Immature natural killer cell (primary cell): ENCODE data around the gene HK3. TPM values are rescaled to one million over a fixed set of nuclear protein-coding genes. Genes with fewer than 3 reads are reported as not detected.

Experiments
- DNase-seq, 3 donors: peaks; one replicate each; pipeline ENCODE4 v3.0.0; 2022; ENCODE audit warnings: mixed read lengths in 1 of 3
- H3K27ac Mint-ChIP-seq, 6 donors: one replicate each; pipeline ENCODE4 v1.8.0; 2020; ENCODE audit warnings: mixed read lengths in 6 of 6, mild to moderate bottlenecking in 5 of 6, inconsistent platforms in 4 of 6, moderate library complexity in 3 of 6
- H3K27me3 Mint-ChIP-seq, 3 donors: one replicate each; pipeline ENCODE4 v1.8.0; 2020 to 2021; ENCODE audit warnings: low read depth in 3 of 3, mild to moderate bottlenecking in 3 of 3, mixed read lengths in 3 of 3, moderate library complexity in 3 of 3, inconsistent platforms in 1 of 3
- H3K36me3 Mint-ChIP-seq, 3 donors: one replicate each; pipeline ENCODE4 v1.8.0; 2020; ENCODE audit warnings: mixed read lengths in 3 of 3, inconsistent platforms in 2 of 3, mild to moderate bottlenecking in 2 of 3
- H3K4me1 Mint-ChIP-seq, 2 donors: one replicate each; pipeline ENCODE4 v1.8.0; 2020; ENCODE audit warnings: inconsistent platforms in 2 of 2, mild to moderate bottlenecking in 2 of 2, mixed read lengths in 2 of 2, moderate library complexity in 1 of 2
- H3K4me3 Mint-ChIP-seq, 5 donors: one replicate each; pipeline ENCODE4 v1.8.0; 2020; ENCODE audit warnings: mild to moderate bottlenecking in 5 of 5, mixed read lengths in 5 of 5, inconsistent platforms in 3 of 5, moderate library complexity in 3 of 5
- H3K9me3 Mint-ChIP-seq, 6 donors: one replicate each; pipeline ENCODE4 v1.8.0; 2020; ENCODE audit warnings: mild to moderate bottlenecking in 6 of 6, mixed read lengths in 6 of 6, inconsistent platforms in 4 of 6, moderate library complexity in 3 of 6
- polyA plus RNA-seq, 3 donors: library from polyadenylated mRNA; unstranded; fragments of 300-500 nt; fragmentation: Illumina TruSeq; gene quantifications; one replicate each; pipeline ENCODE4 v1.2.3, GENCODE V29; 2021

The HK3 gene, protein sequence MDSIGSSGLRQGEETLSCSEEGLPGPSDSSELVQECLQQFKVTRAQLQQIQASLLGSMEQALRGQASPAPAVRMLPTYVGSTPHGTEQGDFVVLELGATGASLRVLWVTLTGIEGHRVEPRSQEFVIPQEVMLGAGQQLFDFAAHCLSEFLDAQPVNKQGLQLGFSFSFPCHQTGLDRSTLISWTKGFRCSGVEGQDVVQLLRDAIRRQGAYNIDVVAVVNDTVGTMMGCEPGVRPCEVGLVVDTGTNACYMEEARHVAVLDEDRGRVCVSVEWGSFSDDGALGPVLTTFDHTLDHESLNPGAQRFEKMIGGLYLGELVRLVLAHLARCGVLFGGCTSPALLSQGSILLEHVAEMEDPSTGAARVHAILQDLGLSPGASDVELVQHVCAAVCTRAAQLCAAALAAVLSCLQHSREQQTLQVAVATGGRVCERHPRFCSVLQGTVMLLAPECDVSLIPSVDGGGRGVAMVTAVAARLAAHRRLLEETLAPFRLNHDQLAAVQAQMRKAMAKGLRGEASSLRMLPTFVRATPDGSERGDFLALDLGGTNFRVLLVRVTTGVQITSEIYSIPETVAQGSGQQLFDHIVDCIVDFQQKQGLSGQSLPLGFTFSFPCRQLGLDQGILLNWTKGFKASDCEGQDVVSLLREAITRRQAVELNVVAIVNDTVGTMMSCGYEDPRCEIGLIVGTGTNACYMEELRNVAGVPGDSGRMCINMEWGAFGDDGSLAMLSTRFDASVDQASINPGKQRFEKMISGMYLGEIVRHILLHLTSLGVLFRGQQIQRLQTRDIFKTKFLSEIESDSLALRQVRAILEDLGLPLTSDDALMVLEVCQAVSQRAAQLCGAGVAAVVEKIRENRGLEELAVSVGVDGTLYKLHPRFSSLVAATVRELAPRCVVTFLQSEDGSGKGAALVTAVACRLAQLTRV
- polyA plus RNA-seq: 1 to 10 TPM in 2 of 3 donors, under 1 TPM in 1; 0.21 to 2.5 (median 2.4) TPM

DNA sequence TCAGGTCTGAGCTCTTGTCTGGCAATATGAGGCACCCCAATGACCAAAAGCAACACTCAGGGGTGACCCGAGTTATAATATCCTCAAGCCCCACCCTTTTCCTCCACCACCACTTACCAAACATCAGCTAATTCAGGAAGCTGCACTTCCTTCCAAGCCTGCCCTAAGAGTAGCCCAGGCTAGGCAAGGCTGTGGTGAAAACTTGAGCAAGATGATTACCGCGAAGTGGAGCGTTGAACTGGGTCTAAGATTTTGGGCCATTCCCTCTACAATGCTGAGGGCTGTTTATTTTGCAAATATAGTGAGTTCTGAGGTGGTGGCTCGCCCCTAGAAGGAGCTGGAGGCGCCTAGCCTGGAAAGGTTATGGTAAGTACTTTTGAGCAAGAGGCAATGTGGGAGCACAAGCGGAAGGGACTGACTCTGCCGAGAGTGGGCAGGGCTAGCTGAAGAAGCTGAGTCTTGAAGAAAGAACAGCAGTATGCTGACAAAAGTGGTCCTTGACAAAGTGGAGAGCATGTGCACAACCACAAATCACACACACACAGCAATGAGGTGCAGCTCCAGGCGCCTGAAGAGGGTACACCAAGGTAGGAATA, at the start of gene HK3:
Gene HK3 (minus strand): TSS at position 51 of the 596 bp plus-strand sequence. CDS start 3,187 bp downstream, outside the sequence.
- Mint-ChIP-seq H3K9me3 (peaks cover 0 to 2% (median 0%) of the 10 kb centered on the region in 6 donors), H3K27me3 (no peaks in the 10 kb centered on the region), H3K36me3 (peaks cover 0 to 23% (median 7%) of the 10 kb centered on the region in 3 donors), H3K4me1 (peaks cover 11 to 18% of the 10 kb centered on the region in 2 donors), H3K27ac (peak within 1 kb of the TSS in 2 of 6 donors; percentile 7 to 37), H3K4me3 (no peak within 1 kb of the TSS)
- DNase-seq: no peak

DNA sequence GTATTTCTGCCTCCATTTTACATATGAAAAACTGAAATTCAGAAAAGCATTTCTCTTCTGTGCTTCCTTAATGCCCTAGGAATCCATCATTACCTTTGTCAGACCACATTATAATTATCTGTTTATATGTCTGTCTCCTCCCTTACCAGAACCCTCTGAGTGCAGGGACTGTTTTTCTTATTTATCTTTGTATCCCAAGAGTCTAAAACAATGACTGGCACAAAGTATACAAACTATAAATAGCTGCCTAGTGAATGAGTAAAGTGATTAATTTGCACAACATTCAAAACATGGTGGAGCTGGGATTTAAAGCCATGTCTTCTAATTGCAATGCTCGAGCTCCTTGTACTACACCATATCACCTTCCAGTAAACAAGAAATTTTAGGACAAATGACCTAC, 49.3 kb upstream of the HK3 start:
- H3K4me3 Mint-ChIP-seq: no peak overlapping the region
- no peaks in the 10 kb centered on the region for H3K4me1 Mint-ChIP-seq
- H3K9me3 Mint-ChIP-seq: no peaks in the 10 kb centered on the region
- H3K27ac Mint-ChIP-seq: no peak overlapping the region
- DNase-seq: no peak
- no peaks in the 10 kb centered on the region for H3K27me3 Mint-ChIP-seq
- peaks cover 7 to 39% (median 12%) of the 10 kb centered on the region in 3 donors for H3K36me3 Mint-ChIP-seq

- Mint-ChIP-seq H3K36me3 (peaks cover 13 to 41% (median 18%) of the 10 kb centered on the region in 3 donors), H3K27ac (no peak overlapping the region), H3K4me3 (no peak overlapping the region), H3K4me1 (no peaks in the 10 kb centered on the region), H3K27me3 (no peaks in the 10 kb centered on the region), H3K9me3 (no peaks in the 10 kb centered on the region)
- DNase-seq: no peak
Observed at GRCh38 chr5:176947847-176948246, 48.7 kb upstream of the HK3 start.

GRCh38 chr5:176944268-176944667, 45.1 kb upstream of the HK3 start:
- no peaks in the 10 kb centered on the region for H3K9me3 Mint-ChIP-seq
- H3K36me3 Mint-ChIP-seq: peaks cover 11 to 39% (median 11%) of the 10 kb centered on the region in 3 donors
- H3K27me3 Mint-ChIP-seq: peaks cover 0 to 2% (median 0%) of the 10 kb centered on the region in 3 donors
- H3K4me1 Mint-ChIP-seq: no peaks in the 10 kb centered on the region
- no peak overlapping the region for H3K4me3 Mint-ChIP-seq
- no peak for DNase-seq
- peak overlapping the region in 2 of 6 donors; percentile 38 to 58 for H3K27ac Mint-ChIP-seq

GRCh38 chr5:176943816-176944215, 44.7 kb upstream of the HK3 start:
- Mint-ChIP-seq H3K27me3 (peaks cover 0 to 2% (median 0%) of the 10 kb centered on the region in 3 donors), H3K27ac (peak overlapping the region in 1 of 6 donors; percentile 14), H3K4me3 (no peak overlapping the region), H3K4me1 (no peaks in the 10 kb centered on the region), H3K36me3 (peaks cover 11 to 37% (median 11%) of the 10 kb centered on the region in 3 donors), H3K9me3 (no peaks in the 10 kb centered on the region)
- no peak for DNase-seq

- no peaks in the 10 kb centered on the region for H3K9me3 Mint-ChIP-seq
- H3K27ac Mint-ChIP-seq: no peak overlapping the region
- no peaks in the 10 kb centered on the region for H3K4me1 Mint-ChIP-seq
- peaks cover 7 to 28% (median 7%) of the 10 kb centered on the region in 3 donors for H3K36me3 Mint-ChIP-seq
- H3K27me3 Mint-ChIP-seq: peaks cover 0 to 2% (median 0%) of the 10 kb centered on the region in 3 donors
- DNase-seq: no peak
- no peak overlapping the region for H3K4me3 Mint-ChIP-seq
Observed at GRCh38 chr5:176941951-176942350, 42.8 kb upstream of the HK3 start.

- Mint-ChIP-seq H3K27ac (peak overlapping the region in 1 of 6 donors; percentile 22), H3K4me3 (no peak overlapping the region), H3K9me3 (no peaks in the 10 kb centered on the region), H3K4me1 (peaks cover 20 to 21% of the 10 kb centered on the region in 2 donors), H3K36me3 (peaks cover 7 to 15% (median 7%) of the 10 kb centered on the region in 3 donors), H3K27me3 (peaks cover 0 to 2% (median 0%) of the 10 kb centered on the region in 3 donors)
- no peak for DNase-seq
Observed at GRCh38 chr5:176938472-176938871, 39.3 kb upstream of the HK3 start.

DNA sequence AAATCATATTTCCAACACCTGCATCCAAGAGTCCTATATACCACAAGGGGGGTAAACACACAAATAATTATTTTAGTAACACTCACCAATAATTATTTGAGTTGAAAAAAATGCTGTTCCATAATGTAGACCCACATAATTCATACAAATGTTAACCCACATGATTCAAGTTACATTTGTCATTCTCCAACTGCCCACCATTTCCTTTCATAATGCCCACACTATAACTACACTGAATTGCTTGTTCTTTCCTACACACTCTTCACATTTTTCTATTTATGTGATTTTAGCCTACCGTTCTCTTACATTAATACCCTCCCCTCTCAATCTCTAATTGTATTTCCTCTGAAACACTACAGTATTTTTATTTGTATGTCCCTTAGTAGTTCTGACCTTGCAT, 35.9 kb upstream of the HK3 start:
- Mint-ChIP-seq H3K4me3 (no peak overlapping the region), H3K36me3 (peaks cover 0 to 13% (median 4%) of the 10 kb centered on the region in 3 donors), H3K4me1 (peaks cover 20 to 21% of the 10 kb centered on the region in 2 donors), H3K9me3 (no peaks in the 10 kb centered on the region), H3K27ac (peak overlapping the region in 5 of 6 donors; percentile 3 to 41 (median 32)), H3K27me3 (peaks cover 0 to 2% (median 0%) of the 10 kb centered on the region in 3 donors)
- no peak for DNase-seq

- Mint-ChIP-seq H3K27me3 (peaks cover 0 to 2% (median 0%) of the 10 kb centered on the region in 3 donors), H3K4me1 (peaks cover 20 to 21% of the 10 kb centered on the region in 2 donors), H3K36me3 (peaks cover 3 to 12% (median 4%) of the 10 kb centered on the region in 3 donors), H3K9me3 (no peaks in the 10 kb centered on the region), H3K27ac (peak overlapping the region; percentile 10 to 47 (median 40)), H3K4me3 (no peak overlapping the region)
- DNase-seq: peak; percentile 31 to 42 (median 34)
Observed at GRCh38 chr5:176934309-176934930, 35.3 kb upstream of the HK3 start.

DNA sequence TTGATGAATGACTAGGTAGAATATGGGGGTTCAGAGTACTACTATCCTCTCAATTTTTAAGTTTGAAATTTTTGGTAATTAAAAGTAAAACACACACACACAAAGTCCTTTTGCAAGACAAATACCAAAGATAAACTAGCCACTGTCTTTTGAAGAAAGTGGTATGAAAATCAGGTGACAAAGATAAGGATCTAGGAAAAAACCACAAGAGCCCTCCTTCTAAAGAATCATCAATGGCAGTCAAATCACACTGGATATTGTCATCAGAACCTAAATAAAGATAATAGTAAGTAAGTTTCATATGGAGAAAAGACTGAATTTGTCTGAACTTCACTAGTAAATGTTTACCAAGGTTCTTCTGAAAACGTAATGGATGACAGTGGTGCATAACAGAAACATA, 30.5 kb upstream of the HK3 start:
- H3K4me1 Mint-ChIP-seq: peaks cover 8 to 15% of the 10 kb centered on the region in 2 donors
- peaks cover 0 to 2% (median 1%) of the 10 kb centered on the region in 3 donors for H3K27me3 Mint-ChIP-seq
- H3K36me3 Mint-ChIP-seq: peaks cover 3 to 12% (median 4%) of the 10 kb centered on the region in 3 donors
- H3K4me3 Mint-ChIP-seq: no peak overlapping the region
- H3K27ac Mint-ChIP-seq: no peak overlapping the region
- no peaks in the 10 kb centered on the region for H3K9me3 Mint-ChIP-seq
- DNase-seq: no peak

GRCh38 chr5:176927562-176927961, 28.4 kb upstream of the HK3 start:
- peaks cover 3 to 17% (median 4%) of the 10 kb centered on the region in 3 donors for H3K36me3 Mint-ChIP-seq
- no peak overlapping the region for H3K27ac Mint-ChIP-seq
- H3K9me3 Mint-ChIP-seq: no peaks in the 10 kb centered on the region
- H3K27me3 Mint-ChIP-seq: peaks cover 0 to 2% (median 1%) of the 10 kb centered on the region in 3 donors
- H3K4me1 Mint-ChIP-seq: peaks cover 0 to 5% of the 10 kb centered on the region in 2 donors
- no peak for DNase-seq
- no peak overlapping the region for H3K4me3 Mint-ChIP-seq

GRCh38 chr5:176922817-176923216, 23.7 kb upstream of the HK3 start:
- Mint-ChIP-seq H3K27ac (peak overlapping the region in 1 of 6 donors; percentile 54), H3K27me3 (peaks cover 0 to 1% (median 0%) of the 10 kb centered on the region in 3 donors), H3K36me3 (peaks cover 5 to 21% (median 7%) of the 10 kb centered on the region in 3 donors), H3K4me1 (peaks cover 0 to 16% of the 10 kb centered on the region in 2 donors), H3K4me3 (no peak overlapping the region), H3K9me3 (no peaks in the 10 kb centered on the region)
- DNase-seq: no peak

GRCh38 chr5:176921714-176922113, 22.6 kb upstream of the HK3 start:
- Mint-ChIP-seq H3K36me3 (peaks cover 5 to 21% (median 7%) of the 10 kb centered on the region in 3 donors), H3K4me3 (no peak overlapping the region), H3K4me1 (peaks cover 0 to 20% of the 10 kb centered on the region in 2 donors), H3K9me3 (no peaks in the 10 kb centered on the region), H3K27me3 (peaks cover 0 to 1% (median 0%) of the 10 kb centered on the region in 3 donors), H3K27ac (no peak overlapping the region)
- no peak for DNase-seq
